ENCODE results near the gene SFSWAP.

The SFSWAP gene

DNA sequence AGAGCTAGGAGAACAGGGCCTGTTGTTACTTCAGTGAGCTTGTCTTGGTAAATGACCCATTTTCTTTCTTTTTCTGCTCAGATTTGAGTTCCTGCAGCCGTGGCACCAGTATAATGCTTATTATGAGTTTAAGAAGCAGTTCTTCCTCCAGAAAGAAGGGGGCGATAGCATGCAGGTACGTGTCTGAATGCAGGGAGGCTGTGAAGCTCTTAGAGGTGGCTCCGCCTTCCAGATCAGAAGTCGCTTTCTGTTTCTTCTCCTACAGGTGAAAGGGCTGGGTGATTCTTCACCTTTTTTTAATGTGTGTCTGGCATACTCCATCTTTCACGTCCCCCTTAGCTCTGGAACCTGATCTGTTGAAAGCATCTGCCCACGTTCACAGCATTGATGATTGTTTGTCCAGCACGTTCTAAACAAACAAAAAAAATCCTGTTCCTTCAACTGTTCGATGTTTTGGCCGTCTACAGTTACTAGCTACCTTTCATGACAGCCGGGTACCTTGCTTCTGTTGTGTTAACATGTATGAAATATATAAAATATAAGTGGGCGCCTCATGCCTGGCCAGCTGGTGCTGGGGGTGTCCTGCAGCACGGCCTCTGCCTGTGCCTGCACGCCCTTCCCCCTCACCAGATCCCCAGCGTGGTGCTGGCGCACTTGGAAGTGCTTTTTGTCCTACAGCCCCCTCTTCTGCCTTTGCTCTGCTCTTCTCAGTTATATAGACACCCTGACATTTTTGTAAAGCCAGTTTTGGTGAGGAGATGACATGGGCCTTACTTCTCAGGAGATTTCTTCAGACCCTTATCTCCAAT, 44.6 kb downstream of the SFSWAP start:
- Mint-ChIP-seq H3K4me3 (no peak overlapping the region), H3K4me1 (ENCODE audit: low read depth in 2 of 2) (no peaks in the 10 kb centered on the region), H3K27ac (peak overlapping the region in 1 of 2 donors; percentile 29), H3K27me3 (no peaks in the 10 kb centered on the region), H3K36me3 (ENCODE audit: insufficient read depth) (peaks cover 89% of the 10 kb centered on the region), H3K9me3 (no peaks in the 10 kb centered on the region)
- DNase-seq = peak in 1 of 3 experiments; percentile 9
- peak; percentile 61 for ATAC-seq (replicated peaks)

DNA sequence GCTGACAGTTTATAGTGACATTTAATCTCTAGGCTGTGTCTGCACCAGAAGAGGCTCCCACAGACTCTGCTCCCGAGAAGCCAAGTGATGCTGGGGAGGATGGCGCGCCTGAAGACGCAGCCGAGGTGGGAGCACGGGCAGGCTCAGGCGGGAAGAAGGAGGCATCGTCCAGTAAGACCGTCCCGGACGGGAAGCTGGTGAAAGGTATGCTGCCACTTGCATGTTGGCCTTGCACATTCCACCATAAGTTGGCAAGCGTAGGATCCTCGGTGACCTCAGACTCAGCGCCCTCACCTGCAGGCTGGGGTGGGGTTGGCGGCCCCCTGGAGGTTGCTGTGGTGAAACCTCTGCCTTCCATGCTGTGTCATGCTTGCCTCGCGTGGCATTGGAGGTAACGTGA, 45.6 kb downstream of the SFSWAP start:
- ATAC-seq (replicated peaks) (no peak), DNase-seq (no peak)
- Mint-ChIP-seq H3K27ac (no peak overlapping the region), H3K4me3 (no peak overlapping the region), H3K4me1 (ENCODE audit: low read depth in 2 of 2) (peaks cover 0 to 2% of the 10 kb centered on the region in 2 donors), H3K27me3 (no peaks in the 10 kb centered on the region), H3K9me3 (no peaks in the 10 kb centered on the region), H3K36me3 (ENCODE audit: insufficient read depth) (peaks cover 90% of the 10 kb centered on the region)

DNA sequence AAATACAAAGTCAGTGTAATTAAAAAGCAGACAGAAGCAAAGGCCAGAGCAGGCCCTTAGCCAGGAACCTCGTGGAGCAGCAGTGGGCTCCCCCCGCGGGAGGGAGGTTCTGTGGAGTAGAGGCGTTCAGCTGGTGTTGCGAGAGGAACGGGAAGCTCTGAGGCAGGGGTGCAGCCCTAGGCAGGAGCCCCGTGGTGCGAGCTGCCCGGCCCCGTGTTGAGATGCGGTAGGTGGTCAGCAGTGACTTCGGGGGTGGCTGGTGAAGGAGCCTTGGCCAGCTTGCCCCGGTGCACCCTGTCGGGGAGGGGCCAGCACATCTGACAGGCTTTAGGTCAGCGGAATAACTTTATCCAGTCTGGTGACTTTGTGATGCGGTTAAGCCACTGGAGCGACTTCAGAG, 46.2 kb downstream of the SFSWAP start:
- peaks cover 90% of the 10 kb centered on the region for H3K36me3 Mint-ChIP-seq (ENCODE audit: insufficient read depth)
- no peaks in the 10 kb centered on the region for H3K27me3 Mint-ChIP-seq
- peak overlapping the region in 1 of 2 donors; percentile 35 for H3K27ac Mint-ChIP-seq
- peaks cover 0 to 2% of the 10 kb centered on the region in 2 donors for H3K4me1 Mint-ChIP-seq (ENCODE audit: low read depth in 2 of 2)
- DNase-seq = no peak
- no peak for ATAC-seq (replicated peaks)
- H3K9me3 Mint-ChIP-seq = no peaks in the 10 kb centered on the region
- H3K4me3 Mint-ChIP-seq = no peak overlapping the region

DNA sequence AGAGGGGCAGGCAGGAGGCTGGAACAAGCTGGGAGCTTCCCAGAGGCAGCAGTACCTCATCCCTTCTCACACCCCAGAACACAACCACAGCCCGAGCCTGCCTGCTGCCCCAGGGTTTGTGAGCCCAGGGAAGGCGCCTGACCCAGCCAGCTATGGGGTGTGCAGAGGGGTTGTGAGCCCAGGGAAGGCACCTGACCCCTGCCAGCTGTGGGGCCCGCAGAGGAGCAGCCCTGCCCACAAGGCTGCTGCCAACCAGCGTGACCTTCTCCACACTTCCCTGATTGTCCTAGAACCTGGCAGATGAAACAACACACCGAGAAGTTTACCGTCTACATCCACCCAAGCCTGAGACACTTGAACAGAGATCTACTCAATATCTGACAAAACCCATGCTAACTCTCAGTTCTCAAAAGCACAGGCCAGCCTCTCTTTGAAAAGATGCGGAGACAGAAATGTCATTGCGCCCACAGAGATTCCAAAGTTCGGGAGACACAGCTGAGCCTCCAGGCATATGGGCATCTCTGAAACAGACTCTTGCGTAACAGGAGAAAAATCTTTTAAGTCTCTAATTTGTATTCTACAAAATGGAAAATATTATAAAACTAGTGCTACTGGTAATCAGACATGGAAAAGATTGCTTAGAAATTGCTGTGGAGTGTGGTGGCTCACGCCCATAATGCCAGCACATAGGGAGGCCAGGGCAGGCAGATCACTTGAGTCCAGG, 47.3 kb downstream of the SFSWAP start:
- Mint-ChIP-seq H3K36me3 (ENCODE audit: insufficient read depth) (peaks cover 86% of the 10 kb centered on the region), H3K4me1 (ENCODE audit: low read depth in 2 of 2) (peaks cover 0 to 2% of the 10 kb centered on the region in 2 donors), H3K27me3 (no peaks in the 10 kb centered on the region), H3K4me3 (no peak overlapping the region), H3K27ac (no peak overlapping the region), H3K9me3 (no peaks in the 10 kb centered on the region)
- DNase-seq (no peak), ATAC-seq (replicated peaks) (no peak)

DNA sequence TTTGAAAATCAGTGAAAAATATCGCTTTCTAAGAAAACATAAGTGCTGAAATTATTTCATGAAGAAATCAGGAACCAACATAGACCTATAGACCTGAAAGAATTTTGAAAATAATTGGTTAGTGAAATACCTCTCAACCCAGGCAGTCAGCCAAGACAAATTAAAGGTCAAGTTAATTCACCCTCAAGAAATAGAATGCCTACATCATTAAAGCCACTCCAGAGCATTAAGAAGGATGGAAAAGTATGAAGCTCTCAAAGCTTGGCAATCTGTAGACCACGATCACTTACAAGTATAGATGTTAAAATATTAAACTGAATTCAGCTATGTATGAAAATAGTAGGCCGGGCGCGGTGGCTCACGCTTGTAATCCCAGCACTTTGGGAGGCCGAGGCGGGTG, 48.3 kb downstream of the SFSWAP start:
- ATAC-seq (replicated peaks) = no peak
- peaks cover 86% of the 10 kb centered on the region for H3K36me3 Mint-ChIP-seq (ENCODE audit: insufficient read depth)
- DNase-seq = no peak
- no peak overlapping the region for H3K27ac Mint-ChIP-seq
- no peak overlapping the region for H3K4me3 Mint-ChIP-seq
- H3K27me3 Mint-ChIP-seq = no peaks in the 10 kb centered on the region
- peaks cover 0 to 2% of the 10 kb centered on the region in 2 donors for H3K4me1 Mint-ChIP-seq (ENCODE audit: low read depth in 2 of 2)
- no peaks in the 10 kb centered on the region for H3K9me3 Mint-ChIP-seq

DNA sequence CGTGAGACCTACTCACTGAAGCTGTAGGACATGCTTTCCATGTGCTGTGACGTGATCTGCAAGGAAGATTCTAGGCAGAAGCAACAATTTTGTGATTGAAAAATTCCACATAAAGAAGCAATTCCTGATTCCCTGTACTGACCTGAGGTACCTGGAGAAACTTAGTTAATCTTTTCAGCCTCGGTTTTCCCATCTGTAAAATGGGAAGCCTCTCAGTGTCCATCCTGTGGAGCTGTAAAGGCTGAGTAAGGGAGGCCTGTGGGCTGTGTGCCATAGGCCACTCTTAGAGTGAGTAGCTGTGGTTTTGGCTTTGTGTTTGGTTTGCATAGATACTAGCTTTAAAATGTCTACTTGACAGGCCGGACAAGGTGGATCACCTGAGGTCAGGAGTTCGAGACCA, 50.7 kb downstream of the SFSWAP start:
- no peak for DNase-seq
- H3K4me3 Mint-ChIP-seq = no peak overlapping the region
- ATAC-seq (replicated peaks) = no peak
- peaks cover 88% of the 10 kb centered on the region for H3K36me3 Mint-ChIP-seq (ENCODE audit: insufficient read depth)
- H3K27me3 Mint-ChIP-seq = no peaks in the 10 kb centered on the region
- no peak overlapping the region for H3K27ac Mint-ChIP-seq
- H3K9me3 Mint-ChIP-seq = no peaks in the 10 kb centered on the region
- peaks cover 0 to 2% of the 10 kb centered on the region in 2 donors for H3K4me1 Mint-ChIP-seq (ENCODE audit: low read depth in 2 of 2)

DNA sequence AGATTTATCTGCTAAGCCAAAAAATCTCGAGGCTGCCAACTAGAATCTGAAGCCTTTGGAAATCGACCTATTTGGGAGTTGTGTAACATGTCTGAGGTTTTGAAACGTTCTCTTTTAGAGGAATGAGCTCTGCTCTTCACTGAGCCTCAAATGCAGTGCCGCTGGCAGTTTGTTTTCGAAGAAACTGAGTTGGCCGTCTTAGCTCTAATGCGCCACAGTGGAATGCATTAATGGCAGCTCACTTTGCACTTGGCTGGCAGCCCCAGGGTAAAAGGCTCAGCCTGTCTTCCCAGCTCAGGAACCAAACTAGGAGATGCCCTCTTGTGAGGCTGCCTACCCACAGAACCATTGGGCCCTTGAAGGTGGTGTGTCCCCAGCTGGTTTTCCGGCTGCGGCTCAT, 53.8 kb downstream of the SFSWAP start:
- no peaks in the 10 kb centered on the region for H3K27me3 Mint-ChIP-seq
- ATAC-seq (replicated peaks) (no peak), DNase-seq (no peak)
- no peaks in the 10 kb centered on the region for H3K9me3 Mint-ChIP-seq
- no peak overlapping the region for H3K4me3 Mint-ChIP-seq
- peak overlapping the region in 1 of 2 donors; percentile 55 for H3K27ac Mint-ChIP-seq
- peaks cover 0 to 2% of the 10 kb centered on the region in 2 donors for H3K4me1 Mint-ChIP-seq (ENCODE audit: low read depth in 2 of 2)
- peaks cover 81% of the 10 kb centered on the region for H3K36me3 Mint-ChIP-seq (ENCODE audit: insufficient read depth)

DNA sequence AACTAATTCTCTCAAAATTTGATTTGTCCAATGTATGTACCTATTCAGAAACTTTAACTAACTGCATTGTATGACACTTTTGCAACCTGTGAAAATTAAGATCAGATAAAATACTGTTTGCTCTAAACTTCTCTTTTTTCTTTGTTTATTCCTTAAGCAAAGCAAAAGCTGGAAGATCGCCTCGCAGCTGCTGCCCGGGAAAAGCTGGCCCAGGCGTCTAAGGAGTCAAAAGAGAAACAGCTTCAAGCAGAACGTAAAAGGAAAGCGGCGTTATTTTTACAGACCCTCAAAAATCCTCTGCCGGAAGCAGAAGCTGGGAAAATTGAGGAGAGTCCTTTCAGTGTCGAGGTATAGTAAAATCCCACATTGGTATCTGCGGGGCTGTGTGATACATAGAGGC, 55.1 kb downstream of the SFSWAP start:
- Mint-ChIP-seq H3K27ac (peak overlapping the region in 1 of 2 donors; percentile 51), H3K9me3 (no peaks in the 10 kb centered on the region), H3K4me1 (ENCODE audit: low read depth in 2 of 2) (peaks cover 0 to 2% of the 10 kb centered on the region in 2 donors), H3K4me3 (no peak overlapping the region), H3K27me3 (no peaks in the 10 kb centered on the region), H3K36me3 (ENCODE audit: insufficient read depth) (peaks cover 75% of the 10 kb centered on the region)
- DNase-seq (no peak), ATAC-seq (replicated peaks) (no peak)

DNA sequence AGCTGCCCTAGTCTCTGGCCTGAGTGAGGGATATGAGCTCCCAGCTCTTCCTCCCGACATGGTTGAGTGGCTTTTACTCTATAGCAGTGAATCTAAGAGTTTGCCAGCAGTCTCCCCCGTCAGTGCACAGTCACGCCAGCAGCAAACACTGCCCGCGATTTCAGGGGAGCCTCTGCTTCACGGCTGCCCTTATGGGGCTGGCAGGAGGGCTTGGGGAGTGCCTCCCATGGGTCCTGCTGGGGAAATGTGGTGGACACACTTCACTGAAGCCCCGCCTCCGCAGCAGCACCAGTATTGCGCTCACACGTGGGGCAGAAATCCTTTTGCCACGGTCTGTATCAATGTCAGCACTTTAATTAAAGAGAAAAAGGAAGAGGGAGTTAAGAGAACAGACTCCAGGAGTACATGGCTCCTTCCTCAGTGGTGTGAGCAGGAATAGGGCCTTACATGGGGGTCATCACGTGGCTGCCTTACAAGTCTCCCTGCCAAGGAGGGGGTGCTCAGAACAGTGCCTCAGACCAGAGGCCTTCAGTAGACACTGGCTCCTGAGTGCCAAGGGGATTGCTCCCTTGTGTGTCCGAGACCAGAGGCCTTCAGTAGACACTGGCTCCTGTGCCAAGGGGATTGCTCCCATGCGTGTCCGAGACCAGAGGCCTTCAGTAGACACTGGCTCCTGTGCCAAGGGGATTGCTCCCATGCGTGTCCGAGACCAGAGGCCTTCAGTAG, 55.7 kb downstream of the SFSWAP start:
- ATAC-seq (replicated peaks) = no peak
- no peaks in the 10 kb centered on the region for H3K4me1 Mint-ChIP-seq (ENCODE audit: low read depth in 2 of 2)
- peak overlapping the region in 1 of 2 donors; percentile 51 for H3K27ac Mint-ChIP-seq
- H3K36me3 Mint-ChIP-seq (ENCODE audit: insufficient read depth) = peaks cover 76% of the 10 kb centered on the region
- DNase-seq = no peak
- no peaks in the 10 kb centered on the region for H3K9me3 Mint-ChIP-seq
- no peak overlapping the region for H3K4me3 Mint-ChIP-seq
- no peaks in the 10 kb centered on the region for H3K27me3 Mint-ChIP-seq

DNA sequence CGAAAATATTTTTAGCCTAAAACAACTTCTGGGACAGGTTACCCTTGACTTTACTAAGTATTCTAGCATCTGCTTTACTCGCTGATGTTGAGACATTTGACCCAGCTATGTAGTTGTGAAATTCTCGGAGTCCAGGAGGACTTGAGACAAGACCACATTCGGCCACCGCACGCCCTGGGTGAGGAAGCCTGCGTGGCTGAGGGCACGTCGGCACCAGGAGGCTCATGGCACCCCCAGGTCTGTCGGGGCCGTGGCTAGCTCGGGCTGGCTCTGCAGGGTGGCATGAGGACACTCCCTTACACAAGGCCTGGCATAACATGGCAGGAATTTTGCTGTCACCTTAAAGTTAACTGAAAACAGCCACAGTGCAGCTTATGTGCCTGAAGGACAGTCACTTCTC, 59.2 kb downstream of the SFSWAP start:
- H3K27me3 Mint-ChIP-seq = no peaks in the 10 kb centered on the region
- DNase-seq (no peak), ATAC-seq (replicated peaks) (no peak)
- no peak overlapping the region for H3K27ac Mint-ChIP-seq
- H3K4me1 Mint-ChIP-seq (ENCODE audit: low read depth in 2 of 2) = peaks cover 3 to 8% of the 10 kb centered on the region in 2 donors
- no peak overlapping the region for H3K4me3 Mint-ChIP-seq
- H3K9me3 Mint-ChIP-seq = no peaks in the 10 kb centered on the region
- H3K36me3 Mint-ChIP-seq (ENCODE audit: insufficient read depth) = peaks cover 57% of the 10 kb centered on the region

DNA sequence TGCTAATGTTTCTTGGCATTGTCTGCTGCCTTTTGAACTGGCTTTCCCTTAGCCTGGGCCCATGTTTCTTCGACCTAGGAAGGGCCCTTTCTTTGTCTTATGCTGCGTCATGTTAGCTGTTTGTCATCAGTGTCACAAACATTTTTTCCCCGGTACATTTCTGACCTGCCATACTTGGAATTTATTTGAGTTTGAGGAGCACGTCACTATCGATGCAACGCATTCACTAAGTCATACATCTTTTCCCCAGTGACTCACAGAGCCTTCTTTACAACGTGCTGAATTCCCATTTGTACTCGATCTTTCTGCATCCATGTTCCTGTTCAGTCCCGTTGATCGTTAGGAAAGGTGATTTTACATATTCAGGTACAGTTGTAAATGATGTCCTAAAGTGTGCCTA, 61.1 kb downstream of the SFSWAP start:
- Mint-ChIP-seq H3K36me3 (ENCODE audit: insufficient read depth) (peaks cover 45% of the 10 kb centered on the region), H3K9me3 (no peaks in the 10 kb centered on the region), H3K4me1 (ENCODE audit: low read depth in 2 of 2) (peaks cover 3 to 10% of the 10 kb centered on the region in 2 donors), H3K27ac (peak overlapping the region in 1 of 2 donors; percentile 85), H3K27me3 (no peaks in the 10 kb centered on the region), H3K4me3 (no peak overlapping the region)
- DNase-seq = no peak
- ATAC-seq (replicated peaks) = no peak

DNA sequence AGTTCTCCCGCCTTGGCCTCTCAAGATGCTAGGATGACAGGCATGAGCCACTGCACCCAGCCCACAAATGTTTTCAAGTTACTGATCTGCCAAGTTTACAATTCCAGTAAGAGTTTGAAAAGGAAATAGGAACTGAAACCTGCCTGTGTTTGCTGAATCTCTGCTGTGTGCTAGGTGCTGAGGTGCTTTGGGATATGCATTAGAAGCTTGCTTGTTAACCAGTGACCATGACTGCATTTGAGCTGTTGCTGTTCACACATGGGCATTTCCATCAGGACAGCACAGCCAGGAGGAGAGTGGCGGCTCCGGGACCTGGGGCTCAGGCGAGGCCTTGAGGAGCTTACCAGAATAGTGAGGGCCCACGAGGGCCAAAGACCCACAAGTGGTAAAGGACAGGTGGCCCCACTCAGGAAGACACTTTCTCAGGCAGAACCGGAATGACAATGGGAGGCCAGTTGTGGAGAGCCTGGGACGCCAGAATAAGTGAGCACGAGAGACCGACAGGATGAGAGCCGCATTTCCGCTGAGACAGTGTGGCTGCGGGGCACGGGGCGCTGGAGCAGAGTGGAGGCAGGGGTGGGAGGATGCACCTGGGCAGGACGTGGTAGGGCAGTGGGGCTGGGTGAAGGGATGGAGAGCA, 62.8 kb downstream of the SFSWAP start:
- peaks cover 43% of the 10 kb centered on the region for H3K36me3 Mint-ChIP-seq (ENCODE audit: insufficient read depth)
- H3K27ac Mint-ChIP-seq = peak overlapping the region in 1 of 2 donors; percentile 85
- no peaks in the 10 kb centered on the region for H3K9me3 Mint-ChIP-seq
- no peak overlapping the region for H3K4me3 Mint-ChIP-seq
- H3K4me1 Mint-ChIP-seq (ENCODE audit: low read depth in 2 of 2) = peaks cover 3 to 10% of the 10 kb centered on the region in 2 donors
- DNase-seq (no peak), ATAC-seq (replicated peaks) (peak; percentile 32)
- H3K27me3 Mint-ChIP-seq = no peaks in the 10 kb centered on the region
